GM18517 (cell line): Measurements from ENCODE around the gene MBOAT1.
"Not testable (repeated sequence)": the region's sequence is repeated elsewhere in the genome, so short reads cannot be mapped to it uniquely, and the experiment has no call there.

ENCODE experiments used
- ATAC-seq: cut with Tn5 transposase; IDR thresholded peaks from one replicate; pipeline ENCODE4 v1.9.1; 2021; ENCODE audit warnings: mild to moderate bottlenecking, moderate library complexity; ENCODE audit not compliant: unreplicated experiment

The MBOAT1 gene, protein sequence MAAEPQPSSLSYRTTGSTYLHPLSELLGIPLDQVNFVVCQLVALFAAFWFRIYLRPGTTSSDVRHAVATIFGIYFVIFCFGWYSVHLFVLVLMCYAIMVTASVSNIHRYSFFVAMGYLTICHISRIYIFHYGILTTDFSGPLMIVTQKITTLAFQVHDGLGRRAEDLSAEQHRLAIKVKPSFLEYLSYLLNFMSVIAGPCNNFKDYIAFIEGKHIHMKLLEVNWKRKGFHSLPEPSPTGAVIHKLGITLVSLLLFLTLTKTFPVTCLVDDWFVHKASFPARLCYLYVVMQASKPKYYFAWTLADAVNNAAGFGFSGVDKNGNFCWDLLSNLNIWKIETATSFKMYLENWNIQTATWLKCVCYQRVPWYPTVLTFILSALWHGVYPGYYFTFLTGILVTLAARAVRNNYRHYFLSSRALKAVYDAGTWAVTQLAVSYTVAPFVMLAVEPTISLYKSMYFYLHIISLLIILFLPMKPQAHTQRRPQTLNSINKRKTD

DNA sequence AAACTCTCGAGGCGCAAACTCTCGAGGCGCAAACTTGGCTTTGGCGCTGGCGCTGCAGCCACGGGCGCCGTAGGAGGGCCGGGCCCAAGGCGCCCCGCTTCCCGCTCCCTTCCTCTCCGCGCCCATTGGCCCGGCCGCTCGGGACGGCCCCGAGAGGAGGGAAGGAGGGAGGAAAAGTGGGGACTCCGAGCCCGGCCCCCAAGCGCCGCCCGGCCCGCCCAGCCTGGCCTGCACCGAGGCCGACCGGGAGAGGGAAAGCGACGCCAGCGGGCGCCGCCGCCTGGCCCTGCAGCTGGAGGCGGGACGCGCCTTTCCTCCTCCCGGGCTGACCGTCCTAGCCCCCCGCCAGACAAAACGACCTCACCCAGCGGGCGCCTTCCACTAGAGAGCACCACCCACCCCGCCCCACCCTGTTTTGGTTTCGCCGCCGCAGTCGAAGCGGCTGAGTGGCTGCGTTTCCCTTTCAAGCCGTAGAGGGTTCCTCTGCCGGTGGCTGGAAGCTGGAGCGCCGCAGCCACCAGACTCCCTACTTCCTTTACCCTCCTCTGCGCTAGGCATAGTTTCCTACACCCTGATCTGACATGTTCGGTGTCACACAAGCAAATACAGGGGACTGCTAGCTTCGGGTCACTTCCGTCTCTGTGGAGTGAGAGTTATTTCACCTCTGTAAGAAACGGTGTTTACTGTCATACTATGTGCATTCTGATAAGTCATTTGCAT is at the start of gene MBOAT1:
TSS of gene MBOAT1 (minus strand) at position 78 of the 720 bp plus-strand sequence. CDS start 235 bp downstream, outside the sequence.
- ATAC-seq: peak; percentile 78

DNA sequence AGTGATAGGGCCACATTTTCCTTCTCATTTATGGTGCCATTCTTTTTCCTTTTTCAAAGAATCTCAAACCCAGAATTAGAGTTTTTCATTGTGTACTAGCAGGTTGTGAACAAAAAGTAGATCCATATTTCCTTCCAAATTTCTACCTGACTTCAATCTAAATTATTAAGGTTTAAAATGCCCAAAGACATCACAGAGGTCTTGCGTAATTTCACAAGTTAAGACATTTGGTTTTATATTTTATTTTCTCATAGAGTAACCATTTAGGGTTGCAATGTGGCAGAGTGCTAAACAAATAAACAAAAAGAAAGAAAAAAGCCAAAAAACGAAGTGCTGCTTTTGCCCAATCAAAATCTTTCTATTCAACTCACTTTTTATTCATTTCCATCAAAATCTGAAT is 49.4 kb upstream of the MBOAT1 start:
- ATAC-seq: no peak

DNA sequence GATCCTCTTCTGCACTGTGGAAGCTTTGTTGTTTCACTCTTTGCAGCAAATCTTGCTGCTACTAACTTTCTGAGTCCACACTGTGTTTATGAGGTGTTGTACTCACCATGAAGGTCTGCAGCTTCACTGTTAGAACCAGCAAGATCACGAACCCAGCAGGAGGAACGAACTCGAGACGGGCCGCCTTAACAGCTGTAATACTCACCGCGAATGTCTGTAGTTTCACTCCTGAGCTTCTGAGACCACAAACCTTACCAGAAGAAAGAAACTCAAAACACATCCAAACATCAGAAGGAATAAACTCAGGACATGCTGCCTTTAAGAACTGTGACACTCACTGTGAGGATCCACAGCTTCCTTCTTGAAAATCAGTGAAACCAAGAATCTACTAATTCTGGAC is 48.1 kb upstream of the MBOAT1 start:
- no peak for ATAC-seq

DNA sequence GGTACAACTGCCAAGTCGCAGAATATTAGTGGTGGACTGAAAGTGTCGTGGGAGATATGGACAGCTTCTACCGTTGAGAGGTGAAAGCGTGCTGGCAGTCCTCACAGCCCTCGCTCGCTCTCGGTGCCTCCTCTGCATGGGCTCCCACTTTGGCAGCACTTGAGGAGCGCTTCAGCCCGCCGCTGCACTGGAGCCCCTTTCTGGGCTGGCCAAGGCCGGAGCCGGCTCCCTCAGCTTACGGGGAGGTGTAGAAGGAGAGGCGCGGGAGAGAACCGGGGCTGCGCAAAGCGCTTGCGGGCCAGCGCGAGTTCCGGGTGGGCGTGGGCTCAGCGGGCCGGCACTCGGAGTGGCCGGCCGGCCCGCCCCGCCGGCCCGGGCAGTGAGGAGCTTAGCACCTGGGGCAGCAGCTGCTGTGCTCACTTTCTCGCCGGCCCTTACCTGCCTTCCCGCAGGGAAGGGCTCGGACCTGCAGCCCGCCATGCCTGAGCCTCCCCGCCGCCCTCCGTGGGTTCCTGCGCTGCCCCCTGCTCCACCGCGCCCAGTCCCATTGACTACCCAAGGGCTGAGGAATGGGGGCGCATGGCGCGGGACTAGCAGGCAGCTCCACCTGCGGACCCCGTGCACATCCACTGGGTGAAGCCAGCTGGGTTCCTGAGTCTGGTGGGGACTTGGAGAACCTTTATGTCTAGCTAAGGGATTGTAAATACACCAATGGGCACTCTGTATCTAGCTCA is 47.2 kb upstream of the MBOAT1 start:
- ATAC-seq: no peak

DNA sequence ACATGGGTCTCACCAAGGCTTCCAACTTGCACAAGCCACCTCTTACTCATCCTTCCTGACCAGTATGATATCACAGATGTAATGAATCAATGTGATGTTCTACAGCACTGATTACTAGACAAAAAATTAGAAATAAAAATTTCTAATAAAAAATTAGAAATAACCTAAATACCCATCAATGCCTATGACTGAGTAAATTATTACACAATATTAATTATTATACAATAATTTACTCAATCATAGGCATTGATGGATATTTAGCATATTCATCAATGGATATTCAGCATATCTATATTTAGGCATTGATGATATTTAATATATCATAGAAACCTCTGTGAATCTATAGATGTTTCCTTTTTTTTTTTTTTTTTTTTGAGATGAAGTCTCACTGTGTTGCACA is 43.2 kb upstream of the MBOAT1 start:
- no peak for ATAC-seq

DNA sequence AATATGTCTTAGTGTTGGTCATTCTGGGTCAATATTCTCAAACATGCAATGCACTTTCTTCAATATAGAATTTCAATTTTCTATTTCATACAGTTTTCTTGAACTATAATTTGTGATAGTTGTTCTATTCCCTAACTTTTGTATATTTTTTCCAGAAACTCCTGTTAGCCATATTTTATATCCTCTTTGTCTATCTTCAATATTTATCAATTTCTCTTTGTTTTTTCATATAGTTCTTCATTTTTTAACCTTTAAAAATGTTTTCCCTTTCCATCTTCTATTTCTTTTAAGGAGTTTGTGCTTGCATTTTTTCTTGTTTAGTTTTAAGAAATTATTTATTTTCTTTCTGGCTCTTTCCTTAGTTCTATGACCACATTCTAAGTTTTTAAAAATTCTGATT is 42.0 kb upstream of the MBOAT1 start:
- ATAC-seq: no peak

DNA sequence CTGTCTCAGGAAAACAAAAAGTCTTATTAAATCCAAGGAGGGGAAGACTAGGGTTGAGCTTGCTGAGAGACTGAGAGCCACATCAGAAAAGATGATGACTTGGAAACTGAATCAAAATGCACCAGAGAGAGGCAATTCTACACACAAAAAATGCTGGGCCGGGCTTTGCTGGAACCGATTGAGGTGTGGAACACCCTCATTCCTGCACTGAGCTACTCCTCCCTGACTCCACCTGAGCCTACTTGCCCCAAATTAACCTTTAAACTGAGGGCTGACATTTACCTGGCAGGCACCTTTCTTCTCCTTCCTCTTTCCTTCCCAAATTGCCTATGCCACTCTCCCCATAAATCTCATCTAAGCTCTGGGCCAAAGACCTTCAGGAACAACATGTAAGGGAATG is 40.8 kb upstream of the MBOAT1 start:
- no peak for ATAC-seq

DNA sequence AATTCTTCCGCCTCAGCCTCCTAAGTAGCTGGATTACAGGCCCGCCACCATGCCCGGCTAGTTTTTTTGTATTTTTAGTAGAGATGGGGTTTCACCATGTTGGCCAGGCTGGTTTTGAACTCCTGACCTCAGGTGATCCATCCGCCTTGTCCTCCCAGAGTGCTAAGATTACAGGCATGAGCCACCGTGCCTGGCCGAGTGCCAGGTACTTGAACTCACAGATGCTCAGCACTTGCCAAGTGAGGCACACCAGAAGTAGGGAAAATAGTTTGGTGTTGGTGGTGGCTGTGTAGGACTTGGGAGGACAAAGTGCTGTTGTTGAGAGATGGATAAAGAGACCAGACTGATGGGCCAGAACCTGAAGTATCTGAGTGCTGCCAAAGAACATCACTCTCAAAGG is 40.0 kb upstream of the MBOAT1 start:
- no peak for ATAC-seq

DNA sequence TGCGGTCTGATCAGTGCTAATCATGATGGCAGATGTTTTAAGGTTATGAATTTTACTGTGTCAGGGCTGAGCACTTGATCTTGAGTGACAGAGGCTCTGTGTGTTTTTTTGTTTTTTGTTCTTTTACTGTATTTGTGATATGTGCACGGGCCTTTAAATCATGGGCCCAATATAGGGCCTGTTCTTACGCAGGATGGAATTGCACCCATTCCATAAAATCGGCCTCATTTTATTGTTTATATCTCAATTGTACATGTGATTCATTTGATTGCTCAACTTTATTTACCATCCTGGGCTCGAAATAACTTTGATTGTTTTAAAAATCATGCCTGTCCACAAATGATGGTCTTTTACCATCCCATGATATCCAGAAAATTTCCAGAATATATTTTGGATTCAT is 39.3 kb upstream of the MBOAT1 start:
- ATAC-seq: no peak

DNA sequence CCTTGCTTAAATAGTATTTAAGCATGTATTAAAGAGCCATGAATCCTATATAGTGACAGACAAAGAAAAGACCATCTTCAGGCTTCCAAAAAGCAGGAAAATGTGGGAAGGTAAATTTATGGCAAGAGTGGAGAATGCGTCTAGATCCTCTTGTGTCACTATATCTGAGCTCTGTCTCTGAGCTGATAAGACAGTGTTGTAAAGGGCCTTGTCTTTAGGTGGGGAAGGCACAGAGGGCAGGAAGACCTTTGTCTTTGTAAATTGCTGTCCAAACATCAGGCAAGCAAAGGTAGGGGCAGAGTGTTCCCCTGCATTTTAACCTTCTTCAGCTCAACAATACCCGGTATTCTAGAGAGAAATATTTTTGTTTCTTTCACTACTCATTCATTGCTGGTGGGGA is 33.9 kb upstream of the MBOAT1 start:
- ATAC-seq: no peak

DNA sequence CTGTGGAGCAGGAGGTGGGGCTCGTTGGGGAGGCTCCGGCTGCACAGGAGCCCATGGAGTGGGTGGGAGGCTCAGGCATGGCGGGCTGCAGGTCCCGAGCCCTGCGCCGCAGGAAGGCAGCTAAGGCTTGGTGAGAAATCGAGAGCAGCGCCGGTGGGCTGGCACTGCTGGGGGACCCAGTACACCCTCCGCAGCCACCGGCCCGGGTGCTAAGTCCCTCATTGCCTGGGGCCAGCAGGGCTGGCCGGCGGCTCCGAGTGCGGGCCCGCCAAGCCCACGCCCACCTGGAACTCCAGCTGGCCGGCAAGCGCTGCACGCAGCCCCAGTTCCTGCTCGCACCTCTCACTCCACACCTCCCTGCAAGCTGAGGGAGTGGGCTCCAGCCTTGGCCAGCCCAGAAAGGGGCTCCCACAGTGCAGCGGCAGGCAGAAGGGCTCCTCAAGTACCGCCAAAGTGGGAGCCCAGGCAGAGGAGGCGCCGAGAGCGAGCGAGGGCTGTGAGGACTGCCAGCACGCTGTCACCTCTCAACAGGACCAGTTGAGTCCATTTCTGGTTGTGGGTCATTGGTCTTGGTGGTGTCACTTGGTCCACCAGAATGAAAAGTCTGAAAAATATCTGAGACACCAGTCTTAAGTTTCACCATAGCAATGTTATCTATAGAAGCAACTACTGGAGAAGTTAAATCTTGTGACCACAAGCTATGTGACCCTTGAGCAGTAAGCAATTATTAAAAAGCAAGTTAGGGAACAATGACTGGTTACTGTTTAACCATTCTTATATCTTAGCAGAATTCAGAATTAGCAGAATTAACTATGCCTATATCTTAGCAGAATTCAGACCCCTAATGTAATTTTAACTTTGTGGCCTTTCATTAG is 32.8 kb upstream of the MBOAT1 start:
- ATAC-seq: not testable (repeated sequence)

DNA sequence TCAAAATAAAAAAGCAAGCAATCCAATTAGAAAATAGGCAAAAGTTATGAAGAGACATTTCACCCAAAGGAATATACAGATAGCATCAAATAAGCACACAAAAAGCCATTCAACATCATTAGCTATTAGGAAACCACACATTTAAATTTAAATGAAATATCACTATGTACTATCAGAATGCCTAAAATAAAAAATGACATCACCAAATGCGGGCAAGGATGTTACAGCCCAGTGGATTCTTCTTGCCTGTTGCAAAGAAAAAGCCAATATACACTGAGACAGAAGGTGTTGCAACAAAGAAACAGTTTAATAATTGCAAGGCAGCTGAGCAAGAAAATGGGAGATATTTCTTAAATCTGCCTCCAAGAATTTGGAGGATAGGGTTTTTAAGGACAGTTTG is 31.0 kb upstream of the MBOAT1 start:
- ATAC-seq: no peak

DNA sequence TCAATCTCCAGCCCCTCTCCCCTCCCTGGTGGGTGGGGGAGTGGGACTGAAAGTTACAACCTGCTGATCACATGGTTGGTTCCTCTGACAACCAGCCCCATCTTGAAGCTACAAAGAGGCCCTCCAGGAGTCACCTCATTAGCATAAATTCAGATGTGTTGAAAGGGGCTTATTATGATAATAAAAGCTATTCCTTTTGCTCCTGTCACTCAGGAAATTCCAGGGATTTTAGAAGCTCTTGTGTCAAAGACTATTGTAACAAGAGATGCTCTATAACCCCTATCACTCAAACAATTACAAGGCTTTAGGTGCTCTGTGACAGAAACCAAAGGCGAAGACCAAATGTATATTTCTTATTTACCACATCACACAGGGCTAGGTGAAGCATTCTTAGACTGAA is 30.1 kb upstream of the MBOAT1 start:
- no peak for ATAC-seq

DNA sequence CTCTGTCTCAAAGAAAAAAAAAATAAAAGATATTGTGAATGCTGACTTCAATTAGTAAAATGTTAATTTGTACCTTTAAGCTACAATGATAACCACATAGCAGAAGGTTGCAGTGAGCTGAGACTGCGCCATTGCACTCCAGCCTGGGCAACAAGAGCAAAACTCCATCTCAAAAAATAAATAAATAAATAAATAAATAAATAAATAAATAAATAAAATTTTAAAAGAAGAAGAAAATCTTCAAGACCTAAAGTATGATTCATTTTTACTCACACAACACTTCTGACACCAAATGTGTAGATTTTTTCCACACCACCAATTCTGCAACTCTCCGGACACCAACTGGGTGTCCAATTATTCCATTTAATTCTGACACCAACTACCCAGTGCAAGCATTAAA is 28.8 kb upstream of the MBOAT1 start:
- no peak for ATAC-seq

DNA sequence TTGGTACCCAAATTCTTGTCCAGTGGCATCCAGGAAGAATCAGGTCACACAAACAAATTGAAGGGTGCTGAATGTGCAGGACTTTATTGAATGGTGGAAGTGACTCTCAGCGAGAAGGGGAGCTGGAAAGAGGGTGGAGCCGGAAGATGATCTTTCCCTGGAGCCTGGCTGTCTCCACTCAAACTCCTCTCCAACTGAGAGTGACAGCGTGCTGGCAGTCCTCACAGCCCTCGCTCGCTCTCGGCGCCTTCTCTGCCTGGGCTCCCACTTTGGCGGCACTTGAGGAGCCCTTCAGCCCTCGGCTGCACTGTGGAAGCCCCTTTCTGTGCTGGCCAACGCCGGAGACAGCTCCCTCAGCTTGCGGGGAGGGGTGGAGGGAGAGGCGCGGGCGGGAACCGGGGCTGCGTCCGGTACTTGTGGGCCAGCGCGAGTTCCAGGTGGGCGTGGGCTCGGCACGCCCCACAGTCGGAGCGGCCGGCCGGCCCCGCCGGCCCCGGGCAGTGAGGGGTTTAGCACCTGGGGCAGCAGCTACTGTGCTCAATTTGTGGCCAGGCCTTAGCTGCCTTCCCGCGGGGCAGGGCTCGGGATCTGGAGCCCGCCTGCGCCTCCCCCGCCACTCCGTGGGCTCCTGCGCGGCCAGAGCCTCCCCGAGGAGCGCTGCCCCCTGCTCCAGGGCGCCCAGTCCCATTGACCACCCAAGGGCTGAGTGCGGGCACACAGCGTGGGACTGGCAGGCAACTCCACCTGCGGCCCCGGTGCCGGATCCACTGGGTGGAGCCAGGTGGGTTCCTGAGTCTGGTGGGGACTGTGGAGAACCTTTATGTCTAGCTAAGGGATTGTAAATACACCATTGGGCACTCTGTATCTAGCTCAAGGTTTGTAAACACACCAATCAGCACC is 26.7 kb upstream of the MBOAT1 start:
- no peak for ATAC-seq

DNA sequence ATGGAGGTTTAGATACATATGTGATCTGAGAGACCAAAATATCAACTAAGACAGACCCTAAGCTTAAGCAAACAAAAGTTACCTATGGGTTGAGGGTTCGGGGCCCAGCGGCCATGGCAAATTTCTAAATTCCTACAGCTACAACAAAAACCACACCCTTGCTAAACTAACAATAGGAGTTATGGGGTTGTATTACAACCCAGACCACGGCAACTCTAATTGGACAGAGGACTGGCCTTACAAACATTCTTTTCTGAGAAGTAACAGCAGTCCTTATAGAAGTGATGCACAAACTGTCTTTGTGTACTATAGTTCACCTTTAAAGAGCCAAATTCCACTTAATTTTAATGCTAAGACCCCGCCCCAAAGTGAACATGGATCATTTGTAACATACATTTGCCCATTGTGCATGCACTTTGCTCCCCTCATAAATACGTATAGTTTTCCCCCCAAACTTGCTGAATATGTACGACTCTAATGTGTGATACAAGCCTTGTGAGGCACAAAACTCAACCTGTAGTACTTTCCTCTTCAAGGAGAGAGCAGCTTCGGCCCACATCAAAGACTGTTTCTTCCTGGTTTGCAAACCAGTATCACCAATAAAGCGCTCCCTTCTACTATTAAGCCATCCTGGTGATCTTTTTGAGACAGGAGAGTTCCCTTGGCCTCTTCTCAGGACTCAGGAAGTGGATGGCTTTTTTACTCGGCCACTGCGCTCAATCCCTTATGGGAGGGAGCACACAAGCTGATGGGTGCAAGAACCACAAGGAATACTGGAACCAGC is 25.6 kb upstream of the MBOAT1 start:
- ATAC-seq: no peak

DNA sequence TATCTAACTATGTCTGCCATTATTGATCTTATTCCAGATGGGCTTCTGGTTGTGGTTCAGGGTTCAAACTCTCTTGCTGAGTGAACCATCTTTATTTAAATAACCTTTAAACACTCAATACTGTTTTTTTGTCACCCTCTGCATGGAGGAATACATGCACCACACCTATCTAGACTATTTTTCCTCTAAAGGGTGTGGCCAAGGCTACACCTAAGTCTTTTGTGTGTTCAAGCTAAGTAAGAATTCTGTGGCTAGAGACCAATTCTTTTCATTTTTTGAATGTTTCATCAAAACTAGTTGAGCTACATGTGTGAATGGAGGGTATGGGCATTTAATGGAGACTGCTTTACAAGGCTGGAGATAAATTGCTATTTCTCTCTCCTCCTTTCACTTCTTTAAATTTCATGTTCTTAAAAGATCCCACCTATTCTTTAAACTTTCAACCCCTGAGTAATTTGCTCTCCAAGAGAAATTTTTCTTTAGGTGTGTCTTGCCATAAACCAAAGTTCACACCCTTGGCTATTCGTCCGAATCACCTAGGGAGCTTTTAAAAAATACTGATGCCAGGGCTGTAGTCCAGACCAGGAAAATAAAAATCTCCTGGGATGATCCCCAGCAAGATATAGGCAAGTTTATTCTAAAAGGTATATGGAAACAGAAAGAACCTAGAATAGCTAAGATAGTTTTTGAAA is 24.8 kb upstream of the MBOAT1 start:
- ATAC-seq: no peak

DNA sequence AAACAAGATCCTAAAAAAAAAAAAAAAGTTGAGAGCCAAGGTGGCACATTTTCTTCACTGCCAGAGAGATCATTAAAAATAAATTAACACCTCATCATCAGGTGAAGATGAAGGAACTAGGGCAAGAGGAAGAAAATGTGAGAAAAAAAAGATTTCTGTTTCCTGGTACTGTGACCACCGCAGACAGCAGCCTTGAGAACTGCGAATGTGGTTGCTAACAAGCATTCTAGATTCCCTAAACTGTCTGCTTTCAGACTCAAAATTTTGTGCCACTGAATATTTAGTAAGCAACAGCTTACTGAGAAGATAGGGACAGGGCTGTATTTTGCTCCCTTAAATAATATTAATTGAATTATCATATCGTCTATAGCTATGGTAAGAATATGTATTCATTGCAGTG is 24.1 kb upstream of the MBOAT1 start:
- ATAC-seq: no peak
